ENCODE data around the gene TRPM5.

- TF ChIP-seq, protein P1, sequence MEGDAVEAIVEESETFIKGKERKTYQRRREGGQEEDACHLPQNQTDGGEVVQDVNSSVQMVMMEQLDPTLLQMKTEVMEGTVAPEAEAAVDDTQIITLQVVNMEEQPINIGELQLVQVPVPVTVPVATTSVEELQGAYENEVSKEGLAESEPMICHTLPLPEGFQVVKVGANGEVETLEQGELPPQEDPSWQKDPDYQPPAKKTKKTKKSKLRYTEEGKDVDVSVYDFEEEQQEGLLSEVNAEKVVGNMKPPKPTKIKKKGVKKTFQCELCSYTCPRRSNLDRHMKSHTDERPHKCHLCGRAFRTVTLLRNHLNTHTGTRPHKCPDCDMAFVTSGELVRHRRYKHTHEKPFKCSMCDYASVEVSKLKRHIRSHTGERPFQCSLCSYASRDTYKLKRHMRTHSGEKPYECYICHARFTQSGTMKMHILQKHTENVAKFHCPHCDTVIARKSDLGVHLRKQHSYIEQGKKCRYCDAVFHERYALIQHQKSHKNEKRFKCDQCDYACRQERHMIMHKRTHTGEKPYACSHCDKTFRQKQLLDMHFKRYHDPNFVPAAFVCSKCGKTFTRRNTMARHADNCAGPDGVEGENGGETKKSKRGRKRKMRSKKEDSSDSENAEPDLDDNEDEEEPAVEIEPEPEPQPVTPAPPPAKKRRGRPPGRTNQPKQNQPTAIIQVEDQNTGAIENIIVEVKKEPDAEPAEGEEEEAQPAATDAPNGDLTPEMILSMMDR (IDR thresholded peaks at IDR 0.05): no peak
- no peak for TF ChIP-seq EP300 (IDR thresholded peaks at IDR 0.05)
Measured at GRCh38 chr11:2435288-2436012, 8.9 kb downstream of the TRPM5 start.
